ENCODE measurements around the gene EXD3. TPM values are rescaled to one million over a fixed set of nuclear protein-coding genes. Genes with fewer than 3 reads are reported as not detected.

Gene EXD3
- polyA plus RNA-seq, 1 of the 3 experiments (the other 2 are of a cell fraction) = 11.5 TPM

- Histone ChIP-seq H3K79me2 (ENCODE audit: insufficient read depth) (no peaks in the 10 kb centered on the region), H4K20me1 (ENCODE audit: insufficient read depth) (no peaks in the 10 kb centered on the region), H3K4me3 (ENCODE audit: low read depth in 2 of 2, low read length in 1 of 2) (no peak overlapping the region), H3K9me3 (no peaks in the 10 kb centered on the region), H2AFZ (ENCODE audit: low read depth) (no peak overlapping the region), H3F3A (replicated peaks; ENCODE audit: insufficient read depth) (no peaks in the 10 kb centered on the region), H3K27me3 (ENCODE audit: insufficient read depth) (no peaks in the 10 kb centered on the region), H3K36me3 (replicated peaks in 1 of 2; ENCODE audit: control insufficient read depth in 1 of 2, insufficient read depth in 2 of 2, low read length in 1 of 2) (no peaks in the 10 kb centered on the region), H3K4me2 (no peak overlapping the region), H3K9ac (no peak overlapping the region), H3K4me1 (ENCODE audit: control insufficient read depth in 1 of 2, insufficient read depth in 2 of 2, low read depth in 1 of 2, low read length in 1 of 2) (no peaks in the 10 kb centered on the region; a peak in 1 of 4 replicates), H3K27ac (ENCODE audit: low read depth in 2 of 2, low read length in 1 of 2) (no peak overlapping the region), H3K9me2 (no peaks in the 10 kb centered on the region)
- 94% methylated on average over 13 of the region's 13 CpGs for WGBS (ENCODE audit: low lambda C conversion rate)
- ChIA-PET CTCF (interaction anchor here (2.0 kb wide), 1 partner anchor 88 kb away, joined by 6 read pairs; the partner anchor contains the start of gene NRARP), POLR2A (no interaction called here)
- no peak for DNase-seq
- no peak for TF ChIP-seq NFIC (IDR thresholded peaks at IDR 0.05; ENCODE audit: borderline replicate concordance)
- TF ChIP-seq IRF3 (IDR thresholded peaks at IDR 0.05; ENCODE audit: low read depth, low read length) = no peak
- no peak for TF ChIP-seq EP300 (IDR thresholded peaks at IDR 0.05; ENCODE audit: borderline replicate concordance in 1 of 2, low read depth in 1 of 2, low read length in 1 of 2)
- TF ChIP-seq USF1 (IDR thresholded peaks at IDR 0.05; ENCODE audit: borderline replicate concordance, low read depth) = no peak
- TF ChIP-seq CHD2 (IDR thresholded peaks at IDR 0.05; ENCODE audit: low read length, partially characterized antibody) = no peak
- no peak for TF ChIP-seq ELF1 (IDR thresholded peaks at IDR 0.05)
- TF ChIP-seq YY1 (IDR thresholded peaks at IDR 0.05; ENCODE audit: low read depth) = no peak
- TF ChIP-seq REST (IDR thresholded peaks at IDR 0.05; ENCODE audit: low read depth, low read length) = no peak
- no peak for TF ChIP-seq MXI1 (IDR thresholded peaks at IDR 0.05; ENCODE audit: low read depth, low read length)
- no peak for TF ChIP-seq TCF12 (IDR thresholded peaks at IDR 0.05)
- TF ChIP-seq JUND (IDR thresholded peaks at IDR 0.05) = no peak
Measured at GRCh38 chr9:137389428-137389746, 33.6 kb downstream of the EXD3 start.

- no peaks in the 10 kb centered on the region for H3K27me3 ChIP-seq (ENCODE audit: insufficient read depth)
- no peaks in the 10 kb centered on the region; a peak in 1 of 4 replicates for H3K4me1 ChIP-seq (ENCODE audit: control insufficient read depth in 1 of 2, insufficient read depth in 2 of 2, low read depth in 1 of 2, low read length in 1 of 2)
- H3K4me3 ChIP-seq (ENCODE audit: low read depth in 2 of 2, low read length in 1 of 2) = no peak overlapping the region
- WGBS (ENCODE audit: low lambda C conversion rate) = 92% methylated on average over 39 of the region's 47 CpGs
- no peaks in the 10 kb centered on the region for H3K36me3 ChIP-seq (replicated peaks in 1 of 2; ENCODE audit: control insufficient read depth in 1 of 2, insufficient read depth in 2 of 2, low read length in 1 of 2)
- CTCF ChIA-PET = interaction anchor here (0.5 to 2.0 kb wide), 2 partner anchors 87 to 210 kb away, joined by 3 to 6 read pairs; partner anchors contain the start of gene NRARP
- no peak for DNase-seq
- no peaks in the 10 kb centered on the region for H3K79me2 ChIP-seq (ENCODE audit: insufficient read depth)
- H3K4me2 ChIP-seq = no peak overlapping the region
- H3K9me3 ChIP-seq = no peaks in the 10 kb centered on the region
- POLR2A ChIA-PET = no interaction called here
- H3K9me2 ChIP-seq = no peaks in the 10 kb centered on the region
- no peaks in the 10 kb centered on the region for H3F3A ChIP-seq (replicated peaks; ENCODE audit: insufficient read depth)
- TF ChIP-seq FOXJ3 (CRISPR knock-in tag; IDR thresholded peaks at IDR 0.05) = no peak
- TF ChIP-seq EP300 (IDR thresholded peaks at IDR 0.05; ENCODE audit: borderline replicate concordance in 1 of 2, low read depth in 1 of 2, low read length in 1 of 2) = no peak
- TF ChIP-seq TAF1 (IDR thresholded peaks at IDR 0.05; ENCODE audit: borderline replicate concordance, low read depth, low read length) = no peak
- TF ChIP-seq GABPA (IDR thresholded peaks at IDR 0.05; ENCODE audit: low read depth) = no peak
- no peak for TF ChIP-seq MEF2A (IDR thresholded peaks at IDR 0.05; ENCODE audit: borderline replicate concordance, low read depth)
- no peak for TF ChIP-seq PBX3 (IDR thresholded peaks at IDR 0.05)
- TF ChIP-seq NFIC (IDR thresholded peaks at IDR 0.05; ENCODE audit: borderline replicate concordance) = no peak
- no peak for TF ChIP-seq RCOR1 (IDR thresholded peaks at IDR 0.05; ENCODE audit: low read length)
- no peak overlapping the region for H2AFZ ChIP-seq (ENCODE audit: low read depth)
- H4K20me1 ChIP-seq (ENCODE audit: insufficient read depth) = no peaks in the 10 kb centered on the region
- H3K9ac ChIP-seq = no peak overlapping the region
- no peak overlapping the region for H3K27ac ChIP-seq (ENCODE audit: low read depth in 2 of 2, low read length in 1 of 2)
Measured at GRCh38 chr9:137388589-137389427, 34.2 kb downstream of the EXD3 start.

Data from SK-N-SH (cell line).